ENCODE data around the gene MLC1.

- no peak for TF ChIP-seq CTCF (IDR thresholded peaks at IDR 0.05; ENCODE audit: insufficient read depth, low read depth, low read length)
- peak; percentile 40 for TF ChIP-seq EZH2 (IDR thresholded peaks at IDR 0.05; ENCODE audit: insufficient read depth, low read length)
Measured at GRCh38 chr22:50009765-50010675, 75.2 kb downstream of the MLC1 start.
